Right renal pelvis (tissue), 4 donors: ENCODE data around the gene EXOC6B. TPM values are rescaled to one million over a fixed set of nuclear protein-coding genes. Genes with fewer than 3 reads are reported as not detected.
"Not testable (repeated sequence)": the region's sequence is repeated elsewhere in the genome, so short reads cannot be mapped to it uniquely, and the experiment has no call there.

Experiments
- DNase-seq, 4 donors: peaks; one replicate each; pipeline ENCODE4 v3.0.0-alpha.2; 2013; ENCODE audit warnings: low read depth in 4 of 4, low spot score in 3 of 4, missing footprints in 1 of 4
- polyA plus RNA-seq, 4 donors: library from polyadenylated mRNA; unstranded; fragments of 120-200 nt; gene quantifications; one replicate each; pipeline ENCODE4 v1.2.1, GENCODE V29; 2013; ENCODE audit not compliant: insufficient read length in 4 of 4

EXOC6B gene
- polyA plus RNA-seq, 4 donors = 20.8 to 25.5 (median 23.7) TPM

- no peak for DNase-seq
These were observed 263.2 kb downstream of the EXOC6B start for GRCh38 chr2:72562451-72563153.

- DNase-seq = no peak
These were observed 264.1 kb downstream of the EXOC6B start for GRCh38 chr2:72561621-72562318.

DNA sequence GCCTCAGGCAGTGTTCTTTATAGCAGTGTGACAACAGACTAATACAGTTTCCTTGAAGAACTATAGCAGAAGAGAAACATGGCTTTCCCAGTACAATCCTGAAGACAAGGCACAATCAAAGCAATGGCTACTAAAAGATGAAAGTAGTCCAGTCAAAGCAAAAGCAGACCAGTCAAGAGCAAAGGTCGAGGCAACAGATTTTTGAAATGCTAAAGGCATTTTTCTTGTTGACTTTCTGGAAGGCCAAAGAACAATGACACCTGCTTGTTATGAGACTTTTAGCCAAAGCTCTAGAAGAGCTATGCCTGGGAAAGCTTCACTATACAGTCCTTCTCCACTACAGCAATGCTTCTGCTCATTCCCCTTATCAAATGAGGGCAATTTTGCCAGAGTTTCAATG is 269.9 kb downstream of the EXOC6B start:
- no peak for DNase-seq

DNA sequence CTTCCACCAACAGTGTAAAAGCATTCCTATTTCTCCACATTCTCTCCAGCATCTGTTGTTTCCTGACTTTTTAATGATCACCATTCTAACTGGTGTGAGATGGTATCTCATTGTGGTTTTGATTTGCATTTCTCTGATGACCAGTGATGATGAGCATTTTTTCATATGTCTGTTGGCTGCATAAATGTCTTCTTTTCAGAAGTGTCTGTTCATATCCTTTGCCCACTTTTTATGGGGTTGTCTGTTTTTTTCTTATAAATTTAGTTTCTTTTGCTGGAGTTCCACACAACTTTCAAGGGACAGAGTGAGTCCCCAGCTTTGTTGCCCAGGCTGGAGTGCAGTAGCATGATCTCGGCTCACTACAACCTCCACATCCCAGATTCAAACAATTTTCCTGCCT is 270.5 kb downstream of the EXOC6B start:
- DNase-seq = not testable (repeated sequence)

- DNase-seq = not testable (repeated sequence)
These were observed 270.9 kb downstream of the EXOC6B start for GRCh38 chr2:72554910-72555309.

DNA sequence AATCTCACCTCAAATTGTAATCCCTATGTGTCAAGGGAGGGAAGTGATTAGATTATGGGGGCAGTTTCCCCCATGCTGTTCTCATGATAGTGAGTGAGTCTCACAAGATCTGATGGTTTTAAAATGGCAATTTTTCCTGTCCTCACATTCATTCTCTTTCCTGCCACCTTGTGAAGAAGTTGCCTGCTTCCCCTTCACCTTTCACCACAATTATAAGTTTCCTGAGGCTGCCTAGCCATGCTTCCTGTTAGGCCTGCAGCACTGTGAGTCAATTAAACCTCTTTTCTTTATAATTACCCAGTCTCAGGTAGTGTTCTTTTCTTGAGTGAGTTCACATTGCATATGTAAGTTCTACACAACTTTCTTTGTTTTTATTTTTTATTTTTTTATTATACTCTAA is 271.5 kb downstream of the EXOC6B start:
- DNase-seq = no peak

- DNase-seq = no peak
These were observed 277.6 kb downstream of the EXOC6B start for GRCh38 chr2:72548081-72548764.

DNA sequence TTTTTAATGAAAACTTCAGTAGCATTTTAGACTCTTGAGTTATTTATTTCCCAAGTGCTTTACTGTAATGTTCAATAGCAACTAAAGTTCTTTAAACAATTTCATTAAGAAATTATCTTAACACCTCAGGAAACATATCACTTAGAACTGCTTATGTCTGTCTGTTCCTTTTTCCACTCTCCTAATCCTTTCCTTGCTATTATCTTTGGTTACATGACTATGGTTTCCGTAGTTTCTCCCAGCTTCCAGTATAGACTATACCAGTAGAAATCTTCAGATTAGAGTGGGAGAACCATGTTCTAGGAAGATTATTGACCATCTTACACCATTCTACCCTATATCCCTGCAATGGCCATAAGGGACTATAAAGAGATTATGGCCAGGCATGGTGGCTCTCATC is 280.0 kb downstream of the EXOC6B start:
- DNase-seq = no peak

GRCh38 chr2:72544554-72544953 is 281.3 kb downstream of the EXOC6B start:
- no peak for DNase-seq

DNA sequence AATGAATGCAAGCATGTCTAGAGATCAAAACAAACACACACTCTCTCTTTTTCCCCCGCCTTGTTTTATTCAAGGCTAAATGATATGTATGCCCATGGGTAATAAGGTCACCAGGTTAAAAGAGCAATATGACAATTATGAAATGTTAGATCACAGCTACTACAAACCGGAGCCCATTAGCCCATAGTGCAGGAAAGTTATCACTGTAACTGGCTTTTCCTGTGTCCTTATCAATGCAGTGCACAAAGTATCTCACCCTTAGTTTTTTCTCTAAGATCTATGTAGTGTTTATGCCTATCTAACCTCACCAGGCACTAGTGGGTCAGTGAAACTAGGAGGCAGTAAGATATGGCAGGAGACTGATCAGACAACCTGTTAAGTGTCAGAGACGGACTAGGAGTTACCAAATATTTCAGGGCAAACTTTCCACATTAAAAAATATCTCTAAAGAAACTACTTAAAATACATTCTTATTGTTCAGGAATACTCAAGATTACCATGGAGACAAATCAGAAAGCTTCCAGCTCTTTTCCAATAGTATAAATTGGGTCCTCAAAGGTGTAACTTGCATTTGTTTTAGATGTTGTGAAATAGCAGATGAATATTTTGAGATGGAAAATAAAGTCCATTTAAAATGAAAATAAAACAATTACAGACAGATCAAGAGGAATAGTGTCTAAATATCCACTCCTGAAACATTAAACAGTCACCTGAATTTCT is 282.2 kb downstream of the EXOC6B start:
- no peak for DNase-seq

- no peak for DNase-seq
These were observed 286.7 kb downstream of the EXOC6B start for GRCh38 chr2:72539071-72539552.

DNA sequence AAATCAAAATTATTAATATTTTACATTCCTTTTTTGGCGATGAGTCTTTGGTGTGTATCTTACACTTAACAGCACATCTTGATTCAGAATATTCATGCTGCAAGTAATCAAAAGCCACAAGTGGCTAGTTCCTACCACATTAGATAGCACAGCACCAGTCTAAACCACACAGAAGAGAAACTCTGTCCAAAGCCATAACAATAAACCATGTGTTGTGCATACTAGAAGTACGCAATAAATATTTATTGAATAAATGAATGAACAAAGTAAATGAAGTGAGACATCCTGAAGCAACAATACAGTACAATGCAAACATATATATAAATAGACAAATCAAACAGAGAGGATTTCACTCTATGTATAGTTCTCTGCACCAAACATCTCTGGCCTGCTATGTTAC is 287.3 kb downstream of the EXOC6B start:
- DNase-seq = no peak

GRCh38 chr2:72535586-72535985 is 290.2 kb downstream of the EXOC6B start:
- not testable (repeated sequence) for DNase-seq

DNA sequence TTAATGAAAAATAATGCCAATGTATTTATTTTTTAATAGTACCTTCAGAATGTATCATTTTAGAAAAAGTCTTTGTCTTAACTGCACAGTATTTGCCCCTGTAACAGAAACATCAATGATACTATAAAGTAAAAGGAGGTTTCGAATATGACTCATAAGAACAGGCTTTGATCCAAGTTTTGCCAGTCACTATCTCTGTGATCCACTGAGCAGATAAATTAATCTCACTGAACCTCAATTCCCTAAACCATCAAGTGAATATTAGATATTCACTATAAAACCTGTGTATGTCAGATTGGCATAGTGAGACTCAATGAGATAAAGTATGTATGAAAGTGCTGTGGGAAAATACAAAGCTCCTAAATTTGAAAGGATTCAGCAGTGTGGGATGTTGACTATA is 292.1 kb downstream of the EXOC6B start:
- no peak for DNase-seq

- no peak for DNase-seq
These were observed 298.4 kb downstream of the EXOC6B start for GRCh38 chr2:72527424-72527823.

- no peak for DNase-seq
These were observed 299.2 kb downstream of the EXOC6B start for GRCh38 chr2:72526623-72527022.

- no peak for DNase-seq
These were observed 301.8 kb downstream of the EXOC6B start for GRCh38 chr2:72524071-72524470.

GRCh38 chr2:72515696-72516095 is 310.1 kb downstream of the EXOC6B start:
- DNase-seq = no peak

DNA sequence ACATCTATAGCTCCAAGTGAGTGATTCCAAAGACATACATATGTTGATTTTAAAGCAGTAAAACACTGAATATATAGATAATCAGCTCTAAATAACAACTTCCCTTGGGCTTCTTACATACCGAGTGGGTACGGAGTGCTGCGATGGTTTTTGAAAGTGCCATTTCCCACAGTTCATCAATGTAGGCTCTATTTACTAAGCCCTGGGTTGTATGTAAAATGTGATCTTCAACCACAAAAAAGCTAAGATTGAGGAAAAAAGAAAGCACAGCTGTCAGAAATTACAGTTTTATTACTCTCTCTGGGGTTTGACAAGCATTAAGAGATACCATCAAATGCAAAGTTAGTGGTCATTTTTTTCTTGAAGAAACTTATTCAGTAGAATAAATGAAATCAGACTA is 312.8 kb downstream of the EXOC6B start:
- DNase-seq = no peak

DNA sequence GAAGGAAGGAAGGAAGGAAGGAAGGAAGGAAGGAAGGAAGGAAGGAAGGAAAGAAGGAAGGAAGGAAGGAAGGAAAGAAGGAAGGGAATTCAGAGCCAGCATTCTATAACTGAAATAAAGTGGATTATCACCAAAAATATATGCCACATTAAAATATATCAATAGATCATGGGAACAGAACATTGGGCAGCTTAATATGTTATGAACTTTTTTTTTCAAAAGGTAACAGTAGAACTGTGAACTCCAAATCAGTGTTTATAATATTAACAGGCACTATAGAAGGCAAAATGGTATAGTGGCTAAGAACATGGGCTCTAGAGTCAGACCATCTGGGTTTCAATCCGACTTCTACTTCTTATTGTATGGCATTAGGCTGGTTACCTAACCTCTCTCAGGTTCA is 313.5 kb downstream of the EXOC6B start:
- DNase-seq = no peak

- no peak for DNase-seq
These were observed 313.9 kb downstream of the EXOC6B start for GRCh38 chr2:72511906-72512305.
